HG03095 (cell line): ENCODE results near the gene SLC25A5.
"Not testable (repeated sequence)": the region's sequence is repeated elsewhere in the genome, so short reads cannot be mapped to it uniquely, and the experiment has no call there.

Experiments used
- ATAC-seq: cut with Tn5 transposase; IDR thresholded peaks from one replicate; pipeline ENCODE4 v1.9.1; 2021; ENCODE audit warnings: moderate library complexity; ENCODE audit not compliant: unreplicated experiment

SLC25A5 gene

GRCh38 chrX:119467842-119468550, at the start of gene SLC25A5:
Gene SLC25A5 (plus strand): TSS chrX:119468444. CDS start chrX:119468516, 72 bp downstream.
- peak; percentile 88 for ATAC-seq

GRCh38 chrX:119419146-119419545, 49.1 kb upstream of the SLC25A5 start:
- ATAC-seq: no peak

- ATAC-seq: no peak
These were observed 48.3 kb upstream of the SLC25A5 start for GRCh38 chrX:119419898-119420297.

- no peak for ATAC-seq
These were observed 47.1 kb upstream of the SLC25A5 start for GRCh38 chrX:119421016-119421705.

- ATAC-seq: no peak
These were observed 44.6 kb upstream of the SLC25A5 start for GRCh38 chrX:119423631-119424030.

GRCh38 chrX:119424999-119425398, 43.2 kb upstream of the SLC25A5 start:
- no peak for ATAC-seq

GRCh38 chrX:119427024-119427794, 41.0 kb upstream of the SLC25A5 start:
- ATAC-seq: peak; percentile 77

- ATAC-seq: no peak
These were observed 40.5 kb upstream of the SLC25A5 start for GRCh38 chrX:119427795-119428185.

GRCh38 chrX:119429471-119429870, 38.8 kb upstream of the SLC25A5 start:
- ATAC-seq: no peak

GRCh38 chrX:119441295-119441694, 26.9 kb upstream of the SLC25A5 start:
- ATAC-seq: not testable (repeated sequence)

GRCh38 chrX:119442286-119442685, 26.0 kb upstream of the SLC25A5 start:
- ATAC-seq: no peak

- no peak for ATAC-seq
These were observed 15.0 kb upstream of the SLC25A5 start for GRCh38 chrX:119453202-119453601.

- no peak for ATAC-seq
These were observed 13.0 kb upstream of the SLC25A5 start for GRCh38 chrX:119455264-119455663.

- no peak for ATAC-seq
These were observed 9.1 kb upstream of the SLC25A5 start for GRCh38 chrX:119459181-119459580.

GRCh38 chrX:119465555-119465954, 2.7 kb upstream of the SLC25A5 start:
- no peak for ATAC-seq

GRCh38 chrX:119466970-119467369, 1.3 kb upstream of the SLC25A5 start:
- ATAC-seq: no peak

- no peak for ATAC-seq
These were observed 811 bp upstream of the SLC25A5 start for GRCh38 chrX:119467433-119467832.

GRCh38 chrX:119468551-119469312, 488 bp downstream of the SLC25A5 start:
- peak; percentile 74 for ATAC-seq

- ATAC-seq: no peak
These were observed 1.0 kb downstream of the SLC25A5 start for GRCh38 chrX:119469313-119469635.

GRCh38 chrX:119474615-119475388, 6.6 kb downstream of the SLC25A5 start:
- no peak for ATAC-seq
